Hepatocyte (in vitro differentiated cells): ENCODE data around the gene RGS10. TPM values are rescaled to one million over a fixed set of nuclear protein-coding genes. Genes with fewer than 3 reads are reported as not detected.

Source experiments
- DNase-seq: peaks from one replicate; pipeline ENCODE4 v3.0.0-alpha.2; 2016; ENCODE audit warnings: low spot score
- H2AFZ ChIP-seq: fragments of 200-600 bp; sonication (generic); 2 replicates; pipeline ENCODE4 v1.6.0; 2016; ENCODE audit warnings: antibody characterized with exemption, mild to moderate bottlenecking
- H3K27ac ChIP-seq: fragments of 200-600 bp; sonication (generic); 2 replicates; pipeline ENCODE4 v1.5.1; 2016; ENCODE audit warnings: mild to moderate bottlenecking
- H3K27me3 ChIP-seq: fragments of 200-600 bp; sonication (generic); 2 replicates; pipeline ENCODE4 v1.6.1; 2016
- H3K36me3 ChIP-seq: fragments of 200-600 bp; sonication (generic); replicated peaks from 2 replicates; pipeline ENCODE4 v1.5.1; 2016; ENCODE audit warnings: low read depth; ENCODE audit not compliant: insufficient read depth
- H3K4me1 ChIP-seq: fragments of 200-600 bp; sonication (generic); 2 replicates; pipeline ENCODE4 v1.5.1; 2016; ENCODE audit warnings: mild to moderate bottlenecking, moderate library complexity; ENCODE audit not compliant: insufficient read depth
- H3K4me2 ChIP-seq: fragments of 200-600 bp; sonication (generic); 2 replicates; pipeline ENCODE4 v1.6.0; 2016
- H3K4me3 ChIP-seq: fragments of 200-600 bp; sonication (generic); 2 replicates; pipeline ENCODE4 v1.5.1; 2016; ENCODE audit warnings: mild to moderate bottlenecking
- H3K79me2 ChIP-seq: fragments of 200-600 bp; sonication (generic); 2 replicates; pipeline ENCODE4 v1.6.0; 2017; ENCODE audit warnings: mild to moderate bottlenecking
- H3K9me2 ChIP-seq: fragments of 200-600 bp; sonication (generic); replicated peaks from 2 replicates; pipeline ENCODE4 v1.6.0; 2017; ENCODE audit warnings: mild to moderate bottlenecking; ENCODE audit not compliant: insufficient read depth
- H3K9me3 ChIP-seq: fragments of 200-600 bp; sonication (generic); 2 replicates; pipeline ENCODE4 v1.5.1; 2016; ENCODE audit warnings: low read depth, mild to moderate bottlenecking
- H4K20me1 ChIP-seq: fragments of 200-600 bp; sonication (generic); 2 replicates; pipeline ENCODE4 v1.6.0; 2016; ENCODE audit warnings: mild to moderate bottlenecking; ENCODE audit not compliant: insufficient read depth, poor library complexity, severe bottlenecking
- EZH2 ChIP-seq: fragments of 200-600 bp; sonication (generic); IDR thresholded peaks from 2 replicates; pipeline ENCODE4 v1.6.1; 2016; ENCODE audit warnings: antibody characterized with exemption, mild to moderate bottlenecking, borderline replicate concordance
- EZH2phosphoT487 ChIP-seq: fragments of 200-600 bp; sonication (generic); IDR thresholded peaks from one replicate; pipeline ENCODE4 v1.6.1; 2018; ENCODE audit warnings: antibody characterized with exemption, mild to moderate bottlenecking, low read depth, moderate library complexity; ENCODE audit not compliant: unreplicated experiment, severe bottlenecking
- WGBS: methylation state at CpG from one replicate; pipeline ENCODE4 v1.1.6; 2016; ENCODE audit warnings: low lambda C conversion rate; ENCODE audit errors: missing lambda C conversion rate; 5-methylcytosine and 5-hydroxymethylcytosine counted together
- polyA plus RNA-seq: library from polyadenylated mRNA; unstranded; fragments of >200 nt; fragmentation: Nextera tagmentation; extraction: Ambion mirVana; gene quantifications from 2 replicates; pipeline ENCODE4 v1.2.1, GENCODE V29; 2016
- total RNA-seq: library from RNA; depleted of rRNA; stranded (reverse); fragments of >200 nt; gene quantifications from 2 replicates; pipeline ENCODE4 v1.2.3, GENCODE V29; 2014
- TF ChIP-seq, protein P1 (sequence below): fragments of 200-600 bp; sonication (generic); IDR thresholded peaks from 2 replicates; pipeline ENCODE4 v1.5.1; 2016; ENCODE audit warnings: antibody characterized with exemption, mild to moderate bottlenecking; ENCODE audit not compliant: poor library complexity

RGS10 gene
- total and polyA plus RNA-seq, 2 experiments from 2014 or later: 5.4 to 8.4 TPM

DNA sequence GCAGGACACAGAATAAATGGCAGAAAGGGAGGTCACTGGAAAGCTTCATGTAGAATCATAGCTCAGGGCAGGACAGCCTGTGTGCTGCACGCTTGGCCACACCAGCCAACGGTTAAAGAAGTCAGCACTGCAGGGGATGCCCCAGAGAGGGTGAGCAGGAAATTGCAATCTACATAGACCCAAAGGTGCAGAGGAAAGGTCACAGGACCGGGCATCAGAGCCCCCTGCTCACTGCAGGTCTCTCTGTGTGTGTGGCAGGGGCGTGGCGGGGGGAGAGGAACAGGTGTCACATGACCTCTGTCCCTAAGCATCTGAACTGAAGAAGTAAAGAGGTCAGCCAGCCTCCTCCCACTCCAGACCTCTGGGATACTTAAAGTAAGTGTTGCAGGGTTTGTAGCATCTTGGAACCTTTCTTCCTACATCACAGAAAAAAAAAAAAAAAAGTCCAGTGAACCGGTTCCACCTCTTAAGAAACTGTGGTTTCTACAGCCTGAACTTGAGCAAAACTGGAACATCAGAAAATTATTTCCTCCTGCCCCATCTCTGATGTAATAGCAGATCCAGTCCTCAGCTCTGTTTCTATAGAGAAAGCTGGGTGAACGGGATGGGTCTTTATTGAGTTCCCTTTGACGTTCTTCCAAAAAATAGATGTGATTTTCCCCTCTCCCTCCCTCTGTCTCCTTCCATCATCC lies 64.3 kb downstream of the RGS10 start:
- Histone ChIP-seq H3K9me3 (no peaks in the 10 kb centered on the region), H2AFZ (no peak overlapping the region), H3K79me2 (no peaks in the 10 kb centered on the region), H3K27me3 (peaks cover 35% of the 10 kb centered on the region), H4K20me1 (no peaks in the 10 kb centered on the region), H3K36me3 (no peaks in the 10 kb centered on the region), H3K4me2 (no peak overlapping the region), H3K27ac (no peak overlapping the region), H3K4me3 (no peak overlapping the region), H3K4me1 (no peaks in the 10 kb centered on the region), H3K9me2 (no peaks in the 10 kb centered on the region)
- no peak for DNase-seq
- TF ChIP-seq EZH2 (no peak), EZH2phosphoT487 (no peak)
- TF ChIP-seq, protein P1, sequence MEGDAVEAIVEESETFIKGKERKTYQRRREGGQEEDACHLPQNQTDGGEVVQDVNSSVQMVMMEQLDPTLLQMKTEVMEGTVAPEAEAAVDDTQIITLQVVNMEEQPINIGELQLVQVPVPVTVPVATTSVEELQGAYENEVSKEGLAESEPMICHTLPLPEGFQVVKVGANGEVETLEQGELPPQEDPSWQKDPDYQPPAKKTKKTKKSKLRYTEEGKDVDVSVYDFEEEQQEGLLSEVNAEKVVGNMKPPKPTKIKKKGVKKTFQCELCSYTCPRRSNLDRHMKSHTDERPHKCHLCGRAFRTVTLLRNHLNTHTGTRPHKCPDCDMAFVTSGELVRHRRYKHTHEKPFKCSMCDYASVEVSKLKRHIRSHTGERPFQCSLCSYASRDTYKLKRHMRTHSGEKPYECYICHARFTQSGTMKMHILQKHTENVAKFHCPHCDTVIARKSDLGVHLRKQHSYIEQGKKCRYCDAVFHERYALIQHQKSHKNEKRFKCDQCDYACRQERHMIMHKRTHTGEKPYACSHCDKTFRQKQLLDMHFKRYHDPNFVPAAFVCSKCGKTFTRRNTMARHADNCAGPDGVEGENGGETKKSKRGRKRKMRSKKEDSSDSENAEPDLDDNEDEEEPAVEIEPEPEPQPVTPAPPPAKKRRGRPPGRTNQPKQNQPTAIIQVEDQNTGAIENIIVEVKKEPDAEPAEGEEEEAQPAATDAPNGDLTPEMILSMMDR: no peak
- 68% methylated on average over 8 of the region's 8 CpGs for WGBS

DNA sequence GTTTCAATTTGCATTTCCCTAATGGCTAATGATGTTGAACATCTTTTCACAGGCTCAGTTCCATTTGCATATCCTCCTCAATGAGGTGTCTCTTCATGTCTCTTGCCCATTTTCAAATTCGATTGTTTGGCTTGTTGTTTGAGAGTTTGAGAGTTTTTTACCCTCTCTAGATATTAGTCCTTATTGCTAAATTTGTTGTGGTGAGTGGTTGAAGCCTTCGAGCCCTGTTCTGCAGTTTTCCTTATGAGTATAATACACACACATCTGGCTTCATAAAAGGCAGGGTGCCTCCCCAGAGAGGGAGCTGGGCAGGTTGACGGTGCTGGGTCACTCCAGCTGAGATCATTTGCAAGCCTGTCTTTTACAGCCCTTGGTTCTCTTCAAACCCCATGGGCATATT lies 65.1 kb downstream of the RGS10 start:
- H3K79me2 ChIP-seq: no peaks in the 10 kb centered on the region
- no peak overlapping the region for H2AFZ ChIP-seq
- H3K27me3 ChIP-seq: peaks cover 35% of the 10 kb centered on the region
- TF ChIP-seq, protein P1: no peak
- no peak for TF ChIP-seq EZH2
- TF ChIP-seq EZH2phosphoT487: no peak
- DNase-seq: no peak
- H3K36me3 ChIP-seq: no peaks in the 10 kb centered on the region
- no peaks in the 10 kb centered on the region for H3K9me2 ChIP-seq
- no peaks in the 10 kb centered on the region for H3K4me1 ChIP-seq
- H4K20me1 ChIP-seq: no peaks in the 10 kb centered on the region
- no peaks in the 10 kb centered on the region for H3K9me3 ChIP-seq
- H3K4me2 ChIP-seq: no peak overlapping the region
- H3K4me3 ChIP-seq: no peak overlapping the region
- no peak overlapping the region for H3K27ac ChIP-seq
- WGBS: 60% methylated on average over 3 of the region's 3 CpGs

DNA sequence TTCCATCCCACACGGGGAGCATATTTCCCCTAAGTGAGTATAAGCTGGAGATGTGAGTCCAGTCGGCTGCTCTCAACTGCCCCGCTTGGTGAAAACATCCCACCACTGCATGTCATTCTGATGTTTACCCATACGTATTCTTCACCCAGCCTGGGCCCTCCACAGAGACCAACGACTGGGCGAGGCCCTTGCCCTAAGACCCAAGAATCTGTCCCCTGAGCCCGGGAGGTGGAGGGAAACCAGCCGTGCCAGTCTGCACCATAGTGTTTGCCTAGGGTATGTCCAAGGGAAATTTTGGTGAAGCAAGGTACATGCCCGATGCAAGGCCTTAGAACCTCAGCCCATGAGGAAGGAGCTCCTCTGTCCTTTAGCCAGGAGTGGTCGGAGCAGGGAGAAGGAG lies 67.9 kb downstream of the RGS10 start:
- no peaks in the 10 kb centered on the region for H3K9me3 ChIP-seq
- WGBS: 88% methylated on average over 10 of the region's 10 CpGs

More for the DNA sequence above, 67.9 kb downstream of the RGS10 start:
- no peak for DNase-seq
- no peaks in the 10 kb centered on the region for H3K4me1 ChIP-seq
- no peaks in the 10 kb centered on the region for H3K36me3 ChIP-seq
- H3K27me3 ChIP-seq: peaks cover 33% of the 10 kb centered on the region
- H3K4me2 ChIP-seq: no peak overlapping the region
- H3K9me2 ChIP-seq: no peaks in the 10 kb centered on the region
- H3K4me3 ChIP-seq: no peak overlapping the region
- no peak for TF ChIP-seq EZH2
- TF ChIP-seq EZH2phosphoT487: no peak
- TF ChIP-seq, protein P1: no peak
- H3K27ac ChIP-seq: no peak overlapping the region
- no peak overlapping the region for H2AFZ ChIP-seq
- H4K20me1 ChIP-seq: no peaks in the 10 kb centered on the region
- H3K79me2 ChIP-seq: no peaks in the 10 kb centered on the region
